Measurements from ENCODE around the gene IRGM. TPM values are rescaled to one million over a fixed set of nuclear protein-coding genes. Genes with fewer than 3 reads are reported as not detected.

The IRGM gene
- total and polyA plus RNA-seq, 2 of the 8 experiments (the other 6 are each of a cell fraction or from before 2014, with no cell fraction given): 0.11 TPM; not detected in 1

DNA sequence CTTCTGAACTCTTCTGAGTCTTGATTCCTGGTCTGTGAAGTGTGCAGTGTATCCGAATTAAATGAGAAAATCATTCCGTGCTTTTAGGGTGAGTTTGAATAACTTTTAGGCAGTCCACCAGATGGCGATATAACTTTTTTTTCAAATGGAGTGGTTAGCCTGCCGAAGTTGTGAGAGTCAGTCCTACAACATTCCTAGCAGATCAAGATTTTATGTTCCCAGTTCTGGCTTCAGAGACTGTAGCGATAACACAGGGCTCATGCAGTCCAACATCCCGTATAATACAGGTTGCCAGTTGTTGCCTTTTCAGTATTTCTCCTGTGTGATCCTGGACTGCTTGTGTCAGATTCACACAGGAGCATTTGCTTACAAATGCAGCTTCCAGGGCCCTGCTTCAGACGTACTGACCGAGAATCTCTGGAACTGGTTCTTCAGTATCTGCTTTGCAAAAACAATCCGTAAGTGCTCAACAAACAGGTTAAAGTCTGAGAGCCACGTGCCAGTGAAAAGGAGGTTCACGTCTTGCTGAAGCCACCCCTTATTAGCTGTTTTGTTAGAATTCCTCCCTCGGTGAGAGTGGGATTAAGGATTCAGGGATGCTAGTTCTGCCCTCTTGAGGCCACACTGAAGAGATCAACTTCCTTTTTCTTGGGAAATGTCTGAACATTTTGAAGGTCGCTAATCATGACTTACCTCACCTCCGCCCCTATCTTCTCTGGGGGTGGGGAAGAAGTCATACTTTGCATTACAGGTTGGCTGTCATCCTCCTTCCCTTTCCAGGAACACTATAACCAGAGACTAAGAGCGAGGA is 45.0 kb upstream of the IRGM start (continued):
- TF ChIP-seq ZNF274 (IDR thresholded peaks at IDR 0.05; ENCODE audit: borderline replicate concordance, extremely low read depth, low read length): no peak
- TF ChIP-seq CBX8 (IDR thresholded peaks at IDR 0.05; ENCODE audit: borderline replicate concordance, low read depth, low read length): no peak
- TF ChIP-seq TBP (IDR thresholded peaks at IDR 0.05; ENCODE audit: low read depth, low read length): no peak
- no peak for TF ChIP-seq RNF2 (IDR thresholded peaks at IDR 0.05; ENCODE audit: borderline replicate concordance, low read depth, low read length, missing control alignments, poor library complexity, severe bottlenecking)
- TF ChIP-seq EZH2 (IDR thresholded peaks at IDR 0.05; ENCODE audit: low read depth, low read length, severe bottlenecking): no peak
- TF ChIP-seq POLR2A (IDR thresholded peaks at IDR 0.05; ENCODE audit: control extremely low read depth in 1 of 2, low read depth in 2 of 2, low read length in 2 of 2): no peak
- TF ChIP-seq TAF7 (optimal IDR thresholded peaks at IDR 0.05; ENCODE audit: borderline replicate concordance, low read depth, low read length): no peak
- no peak for TF ChIP-seq TAF1 (IDR thresholded peaks at IDR 0.05; ENCODE audit: low read depth, low read length)
- TF ChIP-seq, protein P1, sequence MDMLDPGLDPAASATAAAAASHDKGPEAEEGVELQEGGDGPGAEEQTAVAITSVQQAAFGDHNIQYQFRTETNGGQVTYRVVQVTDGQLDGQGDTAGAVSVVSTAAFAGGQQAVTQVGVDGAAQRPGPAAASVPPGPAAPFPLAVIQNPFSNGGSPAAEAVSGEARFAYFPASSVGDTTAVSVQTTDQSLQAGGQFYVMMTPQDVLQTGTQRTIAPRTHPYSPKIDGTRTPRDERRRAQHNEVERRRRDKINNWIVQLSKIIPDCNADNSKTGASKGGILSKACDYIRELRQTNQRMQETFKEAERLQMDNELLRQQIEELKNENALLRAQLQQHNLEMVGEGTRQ (IDR thresholded peaks at IDR 0.05; ENCODE audit: low read length): no peak
- no peak for TF ChIP-seq RBBP5 (IDR thresholded peaks at IDR 0.05; ENCODE audit: borderline replicate concordance, low read depth, low read length)
- no peak for TF ChIP-seq SP1 (IDR thresholded peaks at IDR 0.05; ENCODE audit: low read depth, low read length)
- no peak for TF ChIP-seq BRCA1 (IDR thresholded peaks at IDR 0.05; ENCODE audit: low read depth, low read length)
- no peak for TF ChIP-seq CHD1 (IDR thresholded peaks at IDR 0.05; ENCODE audit: low read depth, low read length)
- no peak for TF ChIP-seq JUND (IDR thresholded peaks at IDR 0.05; ENCODE audit: low read length)
- TF ChIP-seq, protein P2, sequence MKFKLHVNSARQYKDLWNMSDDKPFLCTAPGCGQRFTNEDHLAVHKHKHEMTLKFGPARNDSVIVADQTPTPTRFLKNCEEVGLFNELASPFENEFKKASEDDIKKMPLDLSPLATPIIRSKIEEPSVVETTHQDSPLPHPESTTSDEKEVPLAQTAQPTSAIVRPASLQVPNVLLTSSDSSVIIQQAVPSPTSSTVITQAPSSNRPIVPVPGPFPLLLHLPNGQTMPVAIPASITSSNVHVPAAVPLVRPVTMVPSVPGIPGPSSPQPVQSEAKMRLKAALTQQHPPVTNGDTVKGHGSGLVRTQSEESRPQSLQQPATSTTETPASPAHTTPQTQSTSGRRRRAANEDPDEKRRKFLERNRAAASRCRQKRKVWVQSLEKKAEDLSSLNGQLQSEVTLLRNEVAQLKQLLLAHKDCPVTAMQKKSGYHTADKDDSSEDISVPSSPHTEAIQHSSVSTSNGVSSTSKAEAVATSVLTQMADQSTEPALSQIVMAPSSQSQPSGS (IDR thresholded peaks at IDR 0.05; ENCODE audit: low read length): peak; percentile 91
- TF ChIP-seq KDM4A (IDR thresholded peaks at IDR 0.05; ENCODE audit: low read depth, low read length, severe bottlenecking): peak; percentile 75

Measured in H1 (cell line).